ENCODE data around the gene UGCG.
"Not testable (repeated sequence)": the region's sequence is repeated elsewhere in the genome, so short reads cannot be mapped to it uniquely, and the experiment has no call there.

Gene UGCG

GRCh38 chr9:111890334-111890733 is 6.3 kb upstream of the UGCG start:
- H3K4me3 ChIP-seq (ENCODE audit: control insufficient read depth, low read depth, low read length) = no peak overlapping the region
- DNase-seq (ENCODE audit: low read depth) = no peak
- TF ChIP-seq, protein P1, sequence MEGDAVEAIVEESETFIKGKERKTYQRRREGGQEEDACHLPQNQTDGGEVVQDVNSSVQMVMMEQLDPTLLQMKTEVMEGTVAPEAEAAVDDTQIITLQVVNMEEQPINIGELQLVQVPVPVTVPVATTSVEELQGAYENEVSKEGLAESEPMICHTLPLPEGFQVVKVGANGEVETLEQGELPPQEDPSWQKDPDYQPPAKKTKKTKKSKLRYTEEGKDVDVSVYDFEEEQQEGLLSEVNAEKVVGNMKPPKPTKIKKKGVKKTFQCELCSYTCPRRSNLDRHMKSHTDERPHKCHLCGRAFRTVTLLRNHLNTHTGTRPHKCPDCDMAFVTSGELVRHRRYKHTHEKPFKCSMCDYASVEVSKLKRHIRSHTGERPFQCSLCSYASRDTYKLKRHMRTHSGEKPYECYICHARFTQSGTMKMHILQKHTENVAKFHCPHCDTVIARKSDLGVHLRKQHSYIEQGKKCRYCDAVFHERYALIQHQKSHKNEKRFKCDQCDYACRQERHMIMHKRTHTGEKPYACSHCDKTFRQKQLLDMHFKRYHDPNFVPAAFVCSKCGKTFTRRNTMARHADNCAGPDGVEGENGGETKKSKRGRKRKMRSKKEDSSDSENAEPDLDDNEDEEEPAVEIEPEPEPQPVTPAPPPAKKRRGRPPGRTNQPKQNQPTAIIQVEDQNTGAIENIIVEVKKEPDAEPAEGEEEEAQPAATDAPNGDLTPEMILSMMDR (conservative IDR thresholded peaks at IDR 0.05; ENCODE audit: control insufficient read depth, insufficient read depth, low read depth, low read length) = no peak

- not testable (repeated sequence) for H3K4me3 ChIP-seq (ENCODE audit: control insufficient read depth, low read depth, low read length); DNase-seq (ENCODE audit: low read depth)
Observed at GRCh38 chr9:111890867-111891266, 5.7 kb upstream of the UGCG start.

GRCh38 chr9:111891910-111892499 is 4.6 kb upstream of the UGCG start:
- no peak for DNase-seq (ENCODE audit: low read depth)
- H3K4me3 ChIP-seq (ENCODE audit: control insufficient read depth, low read depth, low read length) = no peak overlapping the region
- TF ChIP-seq, protein P1 (conservative IDR thresholded peaks at IDR 0.05; ENCODE audit: control insufficient read depth, insufficient read depth, low read depth, low read length) = no peak

DNA sequence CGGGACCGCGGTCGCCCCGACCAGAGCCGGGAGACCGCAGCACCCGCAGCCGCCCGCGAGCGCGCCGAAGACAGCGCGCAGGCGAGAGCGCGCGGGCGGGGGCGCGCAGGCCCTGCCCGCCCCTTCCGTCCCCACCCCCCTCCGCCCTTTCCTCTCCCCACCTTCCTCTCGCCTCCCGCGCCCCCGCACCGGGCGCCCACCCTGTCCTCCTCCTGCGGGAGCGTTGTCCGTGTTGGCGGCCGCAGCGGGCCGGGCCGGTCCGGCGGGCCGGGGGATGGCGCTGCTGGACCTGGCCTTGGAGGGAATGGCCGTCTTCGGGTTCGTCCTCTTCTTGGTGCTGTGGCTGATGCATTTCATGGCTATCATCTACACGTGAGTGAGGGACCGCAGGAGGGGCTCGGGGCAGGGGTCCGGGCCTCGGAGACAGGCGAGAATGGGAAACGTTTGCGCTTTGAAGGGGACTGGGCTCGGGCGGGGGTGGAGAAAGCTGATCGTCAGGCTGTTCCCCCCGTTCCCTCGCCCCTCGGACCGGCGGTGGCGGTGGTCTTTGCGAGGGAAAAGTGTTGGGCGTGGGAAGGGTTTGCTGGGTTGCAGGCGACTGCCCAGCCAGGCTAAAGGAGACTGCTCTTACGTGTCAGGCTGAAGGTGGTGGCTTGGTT is 457 bp downstream of the UGCG start:
- peak; percentile 56 for DNase-seq (ENCODE audit: low read depth)
- H3K4me3 ChIP-seq (ENCODE audit: control insufficient read depth, low read depth, low read length) = peak overlapping the region; percentile 94
- TF ChIP-seq, protein P1 (conservative IDR thresholded peaks at IDR 0.05; ENCODE audit: control insufficient read depth, insufficient read depth, low read depth, low read length) = no peak

GRCh38 chr9:111897601-111898137 is 1.1 kb downstream of the UGCG start:
- peak overlapping the region; percentile 94 for H3K4me3 ChIP-seq (ENCODE audit: control insufficient read depth, low read depth, low read length)
- TF ChIP-seq, protein P1 (conservative IDR thresholded peaks at IDR 0.05; ENCODE audit: control insufficient read depth, insufficient read depth, low read depth, low read length) = no peak
- peak; percentile 39 for DNase-seq (ENCODE audit: low read depth)

GRCh38 chr9:111898331-111899096 is 1.9 kb downstream of the UGCG start:
- no peak for DNase-seq (ENCODE audit: low read depth)
- H3K4me3 ChIP-seq (ENCODE audit: control insufficient read depth, low read depth, low read length) = peak overlapping the region; percentile 94
- TF ChIP-seq, protein P1 (conservative IDR thresholded peaks at IDR 0.05; ENCODE audit: control insufficient read depth, insufficient read depth, low read depth, low read length) = no peak

All from fibroblast of mammary gland (primary cell).